Amygdala (tissue), 56 donors: ENCODE results near the gene DGAT2L6.
"Not testable (repeated sequence)": the region's sequence is repeated elsewhere in the genome, so short reads cannot be mapped to it uniquely, and the experiment has no call there.

Source experiments
- DNase-seq, 56 donors: peaks; one replicate each; lab custom pipeline; 2025; lab: John Stamatoyannopoulos, UW

The DGAT2L6 gene

GRCh38 chrX:70196961-70197720 lies 19.9 kb downstream of the DGAT2L6 start:
- DNase-seq, result no peak

GRCh38 chrX:70201732-70202131 lies 24.4 kb downstream of the DGAT2L6 start:
- DNase-seq, result no peak

GRCh38 chrX:70208479-70208878 lies 31.2 kb downstream of the DGAT2L6 start:
- no peak for DNase-seq

GRCh38 chrX:70209570-70209969 lies 32.3 kb downstream of the DGAT2L6 start:
- not testable (repeated sequence) for DNase-seq

- no peak for DNase-seq
Measured at GRCh38 chrX:70219938-70220764, 42.9 kb downstream of the DGAT2L6 start.

DNA sequence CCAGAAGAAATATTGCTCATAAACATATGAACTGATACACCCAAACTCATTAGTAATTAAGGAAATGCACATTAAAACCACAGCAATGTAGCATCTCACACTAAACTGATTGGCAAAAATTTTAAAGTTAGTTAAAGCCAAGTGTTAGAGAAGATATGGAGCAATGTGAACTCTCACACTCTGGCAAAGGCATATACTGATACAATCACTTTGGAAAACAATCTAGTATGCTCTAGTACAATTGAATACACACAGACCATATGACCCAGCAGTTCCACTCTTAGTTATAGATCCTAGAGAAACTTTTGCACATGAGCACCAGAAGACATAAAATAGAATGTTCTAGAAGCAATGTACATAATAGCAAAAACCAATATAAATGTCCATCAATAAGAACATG lies 48.8 kb downstream of the DGAT2L6 start:
- no peak for DNase-seq

- no peak for DNase-seq
Measured at GRCh38 chrX:70226687-70227086, 49.4 kb downstream of the DGAT2L6 start.

- DNase-seq, result no peak
Measured at GRCh38 chrX:70231666-70232065, 54.4 kb downstream of the DGAT2L6 start.

DNA sequence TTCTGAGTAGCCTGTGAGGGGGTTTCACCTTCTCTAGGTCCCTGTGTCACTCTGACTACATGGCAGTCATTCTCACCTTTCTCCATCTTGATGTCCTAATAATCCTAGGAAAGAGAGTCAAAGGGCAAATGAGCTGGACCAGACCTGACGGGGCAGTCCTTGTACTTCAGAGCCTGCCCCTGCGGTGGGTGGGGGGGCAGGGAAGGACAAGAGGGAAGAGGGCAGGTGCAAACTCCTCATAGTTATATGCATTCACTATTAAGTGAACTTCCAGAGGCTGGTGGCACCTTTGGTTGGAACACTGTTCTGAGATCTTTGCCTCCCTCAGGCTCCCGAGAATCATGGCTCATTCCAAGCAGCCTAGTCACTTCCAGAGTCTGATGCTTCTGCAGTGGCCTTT lies 57.1 kb downstream of the DGAT2L6 start, which contains the start of gene AWAT1:
Gene AWAT1, plus strand, starts transcription at position 301 of the 400 bp plus-strand sequence. Its CDS starts 41 bp downstream, at position 342.
- no peak for DNase-seq

- no peak for DNase-seq
Measured at GRCh38 chrX:70240751-70241150, 63.5 kb downstream of the DGAT2L6 start.

DNA sequence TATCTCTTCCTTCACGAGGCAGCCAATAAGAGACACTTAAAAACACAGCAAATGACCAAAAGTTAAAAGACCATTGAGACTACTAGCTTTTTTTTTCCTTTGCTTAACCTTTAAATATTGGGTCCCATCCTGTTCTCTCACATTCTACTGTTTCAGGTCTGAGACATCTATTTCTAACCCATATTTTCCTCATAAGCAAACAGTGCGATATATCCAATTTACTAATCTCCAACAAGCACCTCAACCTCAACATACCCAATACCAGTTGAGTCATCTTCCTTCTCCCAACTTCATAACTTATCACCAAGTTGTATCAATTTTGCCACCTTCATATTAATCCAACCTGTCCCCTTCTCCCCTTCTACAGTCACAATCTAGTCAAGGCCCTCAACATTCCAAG lies 64.2 kb downstream of the DGAT2L6 start:
- no peak for DNase-seq

DNA sequence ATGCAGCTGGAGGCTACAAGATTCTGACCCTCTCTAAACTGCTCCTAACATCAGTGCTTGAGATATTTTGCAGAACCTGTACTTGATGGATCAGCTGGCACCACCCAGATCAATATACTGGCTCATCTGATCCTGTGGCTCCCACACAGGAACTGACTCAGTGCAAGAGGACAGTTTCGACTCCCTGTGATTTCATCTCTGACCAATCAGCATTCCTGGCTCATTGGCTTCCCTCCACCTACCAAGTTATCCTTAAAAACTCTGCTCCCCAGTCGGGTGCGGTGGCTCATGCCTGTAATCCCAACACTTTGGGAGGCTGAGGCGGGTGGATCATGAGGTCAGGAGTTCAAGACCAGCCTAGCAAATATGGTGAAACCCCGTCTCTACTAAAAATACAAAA lies 66.3 kb downstream of the DGAT2L6 start:
- DNase-seq, result not testable (repeated sequence)

DNA sequence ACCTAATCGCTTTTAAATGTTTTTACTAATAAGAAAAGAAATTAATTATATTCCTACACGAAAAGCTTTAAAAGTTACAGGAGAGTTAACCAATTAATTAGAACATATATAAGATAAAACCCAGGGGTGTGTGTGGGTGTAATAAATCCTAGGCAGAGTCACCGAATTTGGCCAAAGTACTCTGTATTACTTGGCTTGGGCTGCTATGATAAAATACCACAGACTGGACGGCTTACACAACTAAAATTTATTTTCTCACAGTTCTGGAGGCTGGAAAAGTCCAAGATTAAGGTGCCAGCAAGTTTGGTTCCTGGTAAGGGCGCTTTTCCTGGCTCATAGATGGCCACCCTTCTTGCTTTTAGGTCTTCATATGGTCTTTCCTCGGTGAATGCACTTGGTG lies 67.6 kb downstream of the DGAT2L6 start:
- DNase-seq, result no peak

DNA sequence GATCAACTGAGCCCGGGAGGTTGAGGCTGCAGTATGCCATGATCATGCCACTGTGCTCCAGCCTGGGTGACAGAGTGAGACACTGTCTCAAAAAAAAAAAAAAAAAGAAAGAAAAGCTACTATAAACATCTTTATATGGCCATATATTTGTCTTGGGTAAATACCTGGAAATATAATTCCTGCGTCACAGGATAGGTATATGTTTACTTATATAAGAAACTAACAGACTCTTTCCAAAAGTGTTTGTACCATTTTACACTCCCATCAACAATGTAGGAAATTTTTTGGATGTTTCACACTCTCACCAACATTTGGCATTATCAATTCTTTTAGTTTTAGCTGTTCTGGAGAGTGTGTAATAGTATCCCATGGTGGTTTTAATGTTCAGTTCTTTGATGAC lies 70.0 kb downstream of the DGAT2L6 start:
- no peak for DNase-seq

- DNase-seq, result no peak
Measured at GRCh38 chrX:70252491-70252890, 75.2 kb downstream of the DGAT2L6 start.

GRCh38 chrX:70253377-70254062 lies 76.2 kb downstream of the DGAT2L6 start:
- no peak for DNase-seq

- DNase-seq, result no peak
Measured at GRCh38 chrX:70254063-70254400, 76.7 kb downstream of the DGAT2L6 start.

DNA sequence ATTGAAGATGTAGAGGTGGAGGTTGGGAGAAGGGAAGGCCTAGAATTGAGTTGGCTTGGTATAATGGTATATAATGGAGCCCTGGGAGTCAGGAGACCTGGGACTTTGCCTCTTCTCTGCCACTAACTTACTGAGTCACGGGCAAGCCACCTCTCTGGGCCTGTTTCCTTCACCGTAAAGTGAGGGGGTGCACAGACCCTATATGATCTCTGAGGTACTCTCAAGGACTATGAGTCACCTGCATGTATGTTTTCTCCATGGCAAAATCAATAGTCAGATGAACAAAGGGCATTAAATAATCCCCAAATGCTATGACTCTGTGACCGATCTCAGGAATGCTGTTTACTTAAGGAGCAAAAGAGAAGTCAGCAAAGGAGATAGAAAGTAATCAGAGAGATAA lies 77.6 kb downstream of the DGAT2L6 start:
- no peak for DNase-seq
